ENCODE data around the gene PRAMEF9.
"Not testable (repeated sequence)": the region's sequence is repeated elsewhere in the genome, so short reads cannot be mapped to it uniquely, and the experiment has no call there.

- not testable (repeated sequence) for TF ChIP-seq POLR2A (IDR thresholded peaks at IDR 0.05; ENCODE audit: low read length); GATA1 (IDR thresholded peaks at IDR 0.05; ENCODE audit: low read depth, low read length)
Observed at GRCh38 chr1:13155909-13156308, 15.7 kb upstream of the PRAMEF9 start, which contains the start of gene PRAMEF26.
